H1 (cell line): ENCODE results near the gene GTF2H3. TPM values are rescaled to one million over a fixed set of nuclear protein-coding genes. Genes with fewer than 3 reads are reported as not detected.

Experiments used
- ASH2L ChIP-seq: fragments of 200-600, 300-600 bp; sonication (generic); IDR thresholded peaks from one replicate; pipeline ENCODE4 v1.7.1; 2017; ENCODE audit warnings: low read length
- BACH1 ChIP-seq: IDR thresholded peaks from 2 replicates; pipeline ENCODE4 v1.6.1; 2012; ENCODE audit warnings: low read length, improper control_type of control experiment
- CHD7 ChIP-seq: fragments of 300-600 bp; sonication (generic); IDR thresholded peaks from 2 replicates; pipeline ENCODE4 v1.7.1; 2012; ENCODE audit warnings: low read length, moderate library complexity, mild to moderate bottlenecking, inconsistent platforms; ENCODE audit not compliant: insufficient replicate concordance
- EGR1 ChIP-seq: IDR thresholded peaks from 2 replicates; pipeline ENCODE4 v1.6.1; 2011; ENCODE audit warnings: low read depth, low read length, borderline replicate concordance
- FOSL1 ChIP-seq: IDR thresholded peaks from 2 replicates; pipeline ENCODE4 v1.6.1; 2011; ENCODE audit warnings: mild to moderate bottlenecking, low read depth, low read length, moderate library complexity; ENCODE audit not compliant: insufficient read depth
- GABPA ChIP-seq: IDR thresholded peaks from 2 replicates; pipeline ENCODE4 v1.6.1; 2011; ENCODE audit warnings: mild to moderate bottlenecking, low read length, moderate library complexity, borderline replicate concordance; ENCODE audit not compliant: insufficient read depth
- JUND ChIP-seq: IDR thresholded peaks from 2 replicates; pipeline ENCODE4 v1.6.1; 2011; ENCODE audit warnings: mild to moderate bottlenecking, improper control_type of control experiment, low read length
- KDM1A ChIP-seq: fragments of 200-600, 300-600 bp; sonication (generic); IDR thresholded peaks from 2 replicates; pipeline ENCODE4 v1.7.1; 2016; ENCODE audit warnings: mild to moderate bottlenecking, low read length, borderline replicate concordance
- NRF1 ChIP-seq: IDR thresholded peaks from 2 replicates; pipeline ENCODE4 v1.6.1; 2011; ENCODE audit warnings: mild to moderate bottlenecking, low read depth, low read length, improper control_type of control experiment
- POLR2AphosphoS5 ChIP-seq: IDR thresholded peaks from 2 replicates; pipeline ENCODE4 v1.6.1; 2011; ENCODE audit warnings: low read depth, low read length
- RBBP5 ChIP-seq: IDR thresholded peaks from 2 replicates; pipeline ENCODE4 v1.7.1; 2012; ENCODE audit warnings: low read depth, mild to moderate bottlenecking, inconsistent platforms, low read length, moderate library complexity, borderline replicate concordance
- SAP30 ChIP-seq: fragments of 300-600 bp; sonication (generic); IDR thresholded peaks from 2 replicates; pipeline ENCODE4 v1.7.1; 2012; ENCODE audit warnings: low read length, moderate library complexity, mild to moderate bottlenecking, inconsistent platforms; ENCODE audit not compliant: insufficient read depth, insufficient replicate concordance
- SRF ChIP-seq: IDR thresholded peaks from 2 replicates; pipeline ENCODE4 v1.6.1; 2011; ENCODE audit warnings: mild to moderate bottlenecking, low read depth, low read length, moderate library complexity
- polyA plus RNA-seq, 7 experiments: library from polyadenylated mRNA; depleted of rRNA in 3 of 7; stranded (reverse) in 5 of 7; unstranded in 2 of 7; fragments of >200 nt in 5 of 7; fragments of 200-250 nt in 2 of 7; gene quantifications; 1 replicate in 5 of 7; 2 replicates in 1 of 7; 4 replicates in 1 of 7; pipeline versions ENCODE4 v1.2.1 to v1.2.3, GENCODE V29; 2011 to 2013; ENCODE audit warnings: missing spikeins in 2 of 7, mixed read lengths in 2 of 7
- total RNA-seq: library from RNA; stranded (reverse); fragmentation: NEBNext Ultra II Directional; extraction: Animal tissue kit (Norgen Biotek cat#: 25700); gene quantifications from 2 replicates; pipeline ENCODE4 v1.2.1, GENCODE V29; 2021

The GTF2H3 gene
- total and polyA plus RNA-seq, 2 of the 8 experiments (the other 6 are each of a cell fraction or from before 2014, with no cell fraction given), result 21.0 to 32.1 TPM

DNA sequence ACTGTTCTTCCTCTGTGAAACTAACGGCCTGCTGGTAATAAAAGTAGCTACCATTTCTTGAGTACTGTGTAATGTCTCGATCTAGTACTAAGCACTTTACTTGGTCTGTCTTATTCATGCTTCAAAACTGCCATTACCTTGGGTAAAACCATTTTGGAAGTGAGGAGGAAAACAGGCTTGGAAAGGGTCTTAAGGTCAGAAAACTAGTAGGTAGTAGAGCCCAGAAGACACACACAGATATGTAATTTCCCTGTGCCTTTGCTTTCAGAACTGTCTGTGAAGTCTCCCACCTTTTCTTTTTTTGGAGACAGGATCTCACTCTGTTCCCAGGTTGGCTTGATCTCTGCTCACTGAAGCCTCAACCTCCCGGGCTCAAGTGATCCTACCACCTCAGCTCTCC is 35.1 kb upstream of the GTF2H3 start (continued):
- TF ChIP-seq CHD7 (no peak), EGR1 (no peak), FOSL1 (no peak), POLR2AphosphoS5 (no peak), NRF1 (no peak), RBBP5 (no peak), JUND (no peak), GABPA (no peak), SRF (no peak), ASH2L (no peak), SAP30 (no peak), BACH1 (no peak), KDM1A (no peak)
